Lung microvascular endothelial cell (primary cell): ENCODE data around the gene TRABD2B. TPM values are rescaled to one million over a fixed set of nuclear protein-coding genes. Genes with fewer than 3 reads are reported as not detected.

Experiments
- DNase-seq, 2 donors: peaks; one replicate each; pipeline versions ENCODE4 v3.0.0 to v3.0.0-alpha.2; 2010; ENCODE audit warnings: low read depth in 2 of 2
- total RNA-seq: library from RNA; depleted of rRNA; stranded (reverse); fragments of >200 nt; gene quantifications from 2 replicates; pipeline ENCODE4 v1.2.1, GENCODE V29; 2014

Gene TRABD2B
- total RNA-seq, 1 donor from 2014 or later, result not detected

- no peak for DNase-seq
These were observed 270.0 kb downstream of the TRABD2B start for GRCh38 chr1:47727051-47727696.

GRCh38 chr1:47725992-47726855 lies 271.0 kb downstream of the TRABD2B start:
- peak; percentile 80 to 81 for DNase-seq

GRCh38 chr1:47725511-47725991 lies 271.6 kb downstream of the TRABD2B start:
- DNase-seq, result no peak

- DNase-seq, result no peak
These were observed 272.1 kb downstream of the TRABD2B start for GRCh38 chr1:47725000-47725473.

- DNase-seq, result no peak
These were observed 272.7 kb downstream of the TRABD2B start for GRCh38 chr1:47724432-47724999.

- no peak for DNase-seq
These were observed 274.1 kb downstream of the TRABD2B start for GRCh38 chr1:47722909-47723580.

GRCh38 chr1:47722101-47722500 lies 275.1 kb downstream of the TRABD2B start:
- no peak for DNase-seq

- DNase-seq, result no peak
These were observed 277.1 kb downstream of the TRABD2B start for GRCh38 chr1:47720111-47720510.

GRCh38 chr1:47717341-47717740 lies 279.8 kb downstream of the TRABD2B start:
- DNase-seq, result no peak

- DNase-seq, result no peak
These were observed 283.0 kb downstream of the TRABD2B start for GRCh38 chr1:47713975-47714767.

GRCh38 chr1:47713333-47713953 lies 283.7 kb downstream of the TRABD2B start:
- no peak for DNase-seq

GRCh38 chr1:47712596-47713299 lies 284.4 kb downstream of the TRABD2B start:
- no peak for DNase-seq

- no peak for DNase-seq
These were observed 285.2 kb downstream of the TRABD2B start for GRCh38 chr1:47711848-47712492.

- no peak for DNase-seq
These were observed 285.9 kb downstream of the TRABD2B start for GRCh38 chr1:47711184-47711847.
